ENCODE measurements around the gene MAPK8IP3. TPM values are rescaled to one million over a fixed set of nuclear protein-coding genes. Genes with fewer than 3 reads are reported as not detected.
A peak's percentile ranks its signal among the peaks of the same experiment; 100 is the strongest.
"Not testable (repeated sequence)": the region's sequence is repeated elsewhere in the genome, so short reads cannot be mapped to it uniquely, and the experiment has no call there.

The MAPK8IP3 gene
- total RNA-seq, 2 experiments from 2014 or later: 93.4 to 96.8 TPM

DNA sequence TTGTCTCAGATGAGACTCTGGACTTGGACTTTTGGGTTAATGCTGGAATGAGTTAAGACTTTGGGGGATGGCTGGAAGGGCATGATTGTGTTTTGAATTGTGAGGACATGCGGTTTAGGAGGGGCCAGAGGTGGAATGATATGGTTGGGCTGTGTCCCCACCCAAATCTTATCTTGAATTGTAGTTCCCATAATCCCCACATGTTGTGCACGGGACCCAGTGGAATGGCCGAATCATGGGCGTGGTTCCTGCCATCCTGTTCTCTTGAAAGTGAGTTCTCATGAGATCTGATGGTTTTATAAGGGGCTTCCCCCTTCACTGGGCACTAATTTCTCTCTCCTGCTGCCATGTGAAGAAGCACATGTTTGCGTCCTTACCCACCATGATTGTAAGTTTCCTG lies 93.3 kb downstream of the MAPK8IP3 start:
- DNase-seq; CTCF ChIA-PET; POLR2A ChIA-PET; H3K4me1 Mint-ChIP-seq; H3K27ac Mint-ChIP-seq; H3K36me3 Mint-ChIP-seq (ENCODE audit: low read depth); H3K4me3 Mint-ChIP-seq; H3K27me3 Mint-ChIP-seq: not testable (repeated sequence)
- peaks cover 17% of the 10 kb centered on the region for H3K9me3 Mint-ChIP-seq

DNA sequence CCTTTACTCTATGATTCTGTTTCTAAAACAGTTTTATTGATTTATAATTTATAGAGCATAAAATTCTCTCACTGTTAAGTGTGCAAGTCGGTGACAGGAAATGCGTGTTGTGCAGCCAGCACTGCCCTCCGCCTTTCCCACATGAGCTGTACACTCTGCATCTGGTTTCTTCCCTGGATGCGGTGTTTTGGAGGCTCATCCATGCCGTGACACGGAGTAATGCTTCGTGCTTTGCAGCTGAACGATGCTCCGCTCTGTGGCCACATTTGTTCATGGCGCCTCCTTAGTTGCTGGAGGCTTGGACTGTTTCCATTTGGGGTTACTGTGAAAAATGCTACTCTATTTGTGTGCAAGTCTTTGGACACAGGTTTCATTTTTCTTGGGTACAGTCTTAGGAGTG lies 94.7 kb downstream of the MAPK8IP3 start:
- POLR2A ChIA-PET: no interaction called here

DNA sequence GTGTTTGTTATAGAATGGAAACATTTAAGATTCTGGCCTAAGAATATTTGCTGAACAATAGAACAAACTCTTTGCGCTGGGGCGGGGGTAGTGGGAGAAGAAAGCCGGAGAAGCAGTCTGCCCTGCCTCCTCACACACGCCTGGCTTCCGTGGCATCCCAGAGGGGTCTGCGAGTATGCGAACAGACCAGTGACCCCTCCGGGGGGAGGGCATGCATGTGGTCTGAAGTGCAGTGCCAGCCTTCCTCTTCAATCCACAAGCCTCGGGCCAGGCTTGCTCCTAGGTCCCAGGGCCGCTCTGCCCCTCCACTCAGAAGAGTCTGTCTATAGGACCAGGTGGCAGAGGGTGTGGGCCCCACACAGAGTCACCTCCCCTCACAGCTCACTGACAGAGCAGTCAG lies 101.6 kb downstream of the MAPK8IP3 start:
- Mint-ChIP-seq H3K27ac (no peak overlapping the region), H3K27me3 (no peaks in the 10 kb centered on the region), H3K4me1 (no peaks in the 10 kb centered on the region), H3K9me3 (no peaks in the 10 kb centered on the region), H3K4me3 (no peak overlapping the region), H3K36me3 (ENCODE audit: low read depth) (peaks cover 8% of the 10 kb centered on the region)
- DNase-seq: no peak
- POLR2A ChIA-PET: no interaction called here
- CTCF ChIA-PET: no interaction called here

More for the DNA sequence above, 94.7 kb downstream of the MAPK8IP3 start:
- Mint-ChIP-seq H3K36me3 (ENCODE audit: low read depth) (peaks cover 6% of the 10 kb centered on the region), H3K9me3 (peaks cover 17% of the 10 kb centered on the region), H3K4me1 (no peaks in the 10 kb centered on the region), H3K27ac (no peak overlapping the region), H3K4me3 (no peak overlapping the region), H3K27me3 (no peaks in the 10 kb centered on the region)
- no peak for DNase-seq
- CTCF ChIA-PET: no interaction called here

DNA sequence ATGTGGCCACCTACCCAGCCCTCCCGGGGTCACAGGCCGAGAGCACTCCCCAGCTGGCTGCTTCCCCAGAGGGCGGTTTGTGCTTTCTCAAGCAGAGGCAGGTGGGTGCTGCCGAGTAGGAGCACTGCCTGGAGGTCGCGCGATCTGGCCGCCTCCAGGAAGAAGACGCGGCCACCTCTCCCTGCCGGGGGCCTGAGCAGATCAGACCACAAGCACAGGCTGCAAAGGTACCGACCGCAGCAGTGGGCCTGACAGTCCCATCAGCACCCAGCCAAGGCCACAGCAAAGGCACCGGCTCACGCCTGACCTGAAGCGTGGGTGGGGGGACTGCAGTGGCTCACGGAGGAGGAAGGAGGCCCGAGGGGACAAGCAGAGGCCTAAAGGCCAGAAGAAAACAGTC lies 102.7 kb downstream of the MAPK8IP3 start:
- no peaks in the 10 kb centered on the region for H3K27me3 Mint-ChIP-seq
- ChIA-PET POLR2A (no interaction called here), CTCF (no interaction called here)
- no peak overlapping the region for H3K27ac Mint-ChIP-seq
- H3K36me3 Mint-ChIP-seq (ENCODE audit: low read depth): peaks cover 15% of the 10 kb centered on the region
- H3K9me3 Mint-ChIP-seq: no peaks in the 10 kb centered on the region
- peaks cover 2% of the 10 kb centered on the region for H3K4me1 Mint-ChIP-seq
- DNase-seq: no peak
- H3K4me3 Mint-ChIP-seq: no peak overlapping the region

DNA sequence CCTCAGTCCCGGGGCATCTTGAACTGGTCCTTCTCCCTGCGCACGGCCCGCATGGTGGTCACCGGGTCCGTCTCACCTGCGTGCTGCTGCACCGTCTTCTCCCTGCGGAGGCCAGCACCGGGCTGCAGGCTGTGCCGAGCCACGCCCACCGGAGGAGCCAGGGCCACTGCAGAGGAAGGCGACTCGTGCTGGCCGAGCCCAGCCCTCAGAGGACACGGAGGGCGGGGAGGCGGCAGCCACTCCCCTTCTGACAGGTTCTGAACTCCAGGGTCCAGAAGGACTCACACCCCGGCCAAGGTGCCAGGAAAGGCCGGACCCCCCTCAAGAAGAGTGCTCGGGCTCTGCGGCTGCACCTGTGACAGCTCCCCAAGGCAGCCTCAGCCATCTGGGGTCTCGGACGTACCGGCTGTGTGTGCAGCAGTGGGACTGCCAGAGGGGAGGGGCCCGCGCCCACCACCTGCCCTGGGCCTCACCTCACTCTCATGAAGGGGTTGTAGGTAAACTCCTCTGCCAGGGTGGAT lies 103.3 kb downstream of the MAPK8IP3 start:
- no peaks in the 10 kb centered on the region for H3K9me3 Mint-ChIP-seq
- peaks cover 2% of the 10 kb centered on the region for H3K4me1 Mint-ChIP-seq
- peaks cover 17% of the 10 kb centered on the region for H3K36me3 Mint-ChIP-seq (ENCODE audit: low read depth)
- no peaks in the 10 kb centered on the region for H3K27me3 Mint-ChIP-seq
- no peak overlapping the region for H3K4me3 Mint-ChIP-seq
- no peak overlapping the region for H3K27ac Mint-ChIP-seq
- DNase-seq: no peak
- CTCF ChIA-PET: no interaction called here
- POLR2A ChIA-PET: interaction anchor here (0.8 kb wide), 1 partner anchor 27 kb away, joined by 3 read pairs; the partner anchor contains the start of genes NUBP2 and SPSB3

DNA sequence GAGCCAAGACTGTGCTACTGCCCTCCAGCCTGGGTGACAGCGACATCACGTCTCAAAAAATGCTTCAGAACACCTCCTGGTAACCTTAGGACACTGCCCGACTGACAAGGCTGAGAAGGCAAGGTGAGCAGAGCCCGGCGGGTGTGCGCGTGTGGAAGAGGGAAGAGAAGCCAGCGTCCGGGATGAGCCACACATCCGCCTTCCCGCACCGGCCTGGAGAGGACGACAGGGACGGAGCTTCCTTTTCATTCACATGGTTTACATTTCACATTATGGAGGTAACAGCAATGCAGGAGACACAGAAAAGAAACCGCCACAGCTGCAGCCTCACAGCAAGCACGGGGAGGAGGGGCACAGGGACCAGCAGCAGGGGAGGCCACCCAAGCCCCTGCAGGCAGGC lies 104.1 kb downstream of the MAPK8IP3 start:
- CTCF ChIA-PET: no interaction called here
- Mint-ChIP-seq H3K9me3 (no peaks in the 10 kb centered on the region), H3K4me1 (peaks cover 2% of the 10 kb centered on the region), H3K27me3 (no peaks in the 10 kb centered on the region), H3K27ac (no peak overlapping the region), H3K4me3 (no peak overlapping the region), H3K36me3 (ENCODE audit: low read depth) (peaks cover 20% of the 10 kb centered on the region)
- DNase-seq: no peak
- POLR2A ChIA-PET: no interaction called here

DNA sequence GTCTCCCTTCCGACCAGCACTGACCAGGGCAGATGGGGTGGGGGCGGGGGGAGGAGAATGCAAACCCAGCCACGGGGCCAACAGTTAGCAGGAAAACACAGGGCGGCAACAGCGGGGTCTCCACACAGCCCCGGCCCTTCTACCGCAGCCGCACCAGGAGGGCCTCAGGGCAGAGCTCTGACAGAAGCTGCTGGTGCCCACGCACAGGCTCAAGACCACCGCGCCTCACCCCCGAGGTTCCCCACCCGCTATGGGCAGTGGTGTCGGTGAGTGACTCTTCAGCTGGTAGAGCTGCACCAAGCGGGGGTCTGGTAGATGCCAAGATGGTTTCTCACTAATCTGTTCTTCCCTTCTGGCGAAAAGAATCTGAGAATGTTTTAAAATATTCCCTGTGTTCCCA lies 104.5 kb downstream of the MAPK8IP3 start:
- Mint-ChIP-seq H3K9me3 (no peaks in the 10 kb centered on the region), H3K4me3 (no peak overlapping the region), H3K4me1 (peaks cover 2% of the 10 kb centered on the region), H3K27me3 (no peaks in the 10 kb centered on the region), H3K27ac (no peak overlapping the region), H3K36me3 (ENCODE audit: low read depth) (peaks cover 25% of the 10 kb centered on the region)
- ChIA-PET CTCF (no interaction called here), POLR2A (no interaction called here)
- no peak for DNase-seq

DNA sequence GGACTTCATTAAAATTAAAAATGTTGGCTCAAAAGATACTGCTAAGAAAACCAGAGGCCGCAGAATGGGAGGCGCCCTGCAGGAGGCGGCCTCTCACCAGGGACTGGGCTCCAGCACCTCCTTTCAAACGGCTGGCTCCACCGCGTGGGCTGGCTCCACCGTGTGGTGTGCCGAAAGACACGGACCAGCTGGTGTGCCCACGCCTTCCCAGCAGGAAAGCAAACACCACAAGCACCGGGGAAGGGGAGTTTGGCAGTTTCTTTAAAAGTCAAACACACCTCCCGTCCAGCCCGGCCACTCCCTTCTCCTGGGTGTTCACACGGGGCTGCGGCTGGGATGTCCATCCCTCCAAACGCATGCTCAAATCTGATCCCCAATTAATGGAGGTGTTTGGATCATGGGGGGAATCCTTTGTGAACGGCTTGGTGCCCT lies 106.8 kb downstream of the MAPK8IP3 start:
- POLR2A ChIA-PET: no interaction called here
- H3K36me3 Mint-ChIP-seq (ENCODE audit: low read depth): peaks cover 22% of the 10 kb centered on the region
- peaks cover 2% of the 10 kb centered on the region for H3K4me1 Mint-ChIP-seq
- no peaks in the 10 kb centered on the region for H3K27me3 Mint-ChIP-seq
- DNase-seq: peak; percentile 55
- H3K4me3 Mint-ChIP-seq: no peak overlapping the region
- H3K27ac Mint-ChIP-seq: no peak overlapping the region
- CTCF ChIA-PET: interaction anchor here (1.4 kb wide), 1 partner anchor 14 kb away, joined by 3 read pairs; the partner anchor contains the start of gene FAHD1
- H3K9me3 Mint-ChIP-seq: no peaks in the 10 kb centered on the region

DNA sequence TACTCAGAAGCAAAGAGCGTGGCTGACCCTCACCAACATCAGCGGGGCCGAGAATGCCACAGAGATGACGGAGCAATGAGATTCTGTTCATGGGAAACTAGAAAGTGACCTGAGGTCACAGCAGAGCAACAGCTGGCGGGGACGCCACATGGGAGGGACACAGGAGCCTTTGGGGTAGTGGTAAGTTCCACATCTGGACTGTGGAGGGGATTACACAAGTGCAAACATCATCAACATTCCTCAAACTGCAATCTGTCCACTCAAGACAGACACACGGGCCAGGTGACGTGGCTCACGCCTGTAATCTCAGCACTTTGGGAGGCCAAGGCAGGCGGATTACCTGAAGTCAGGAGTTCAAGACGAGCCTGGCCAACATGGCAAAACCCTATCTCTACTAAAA lies 109.5 kb downstream of the MAPK8IP3 start:
- H3K4me3 Mint-ChIP-seq: no peak overlapping the region
- POLR2A ChIA-PET: no interaction called here
- H3K27ac Mint-ChIP-seq: no peak overlapping the region
- peaks cover 21% of the 10 kb centered on the region for H3K36me3 Mint-ChIP-seq (ENCODE audit: low read depth)
- no peak for DNase-seq
- peaks cover 2% of the 10 kb centered on the region for H3K4me1 Mint-ChIP-seq
- no peaks in the 10 kb centered on the region for H3K27me3 Mint-ChIP-seq
- no peaks in the 10 kb centered on the region for H3K9me3 Mint-ChIP-seq
- CTCF ChIA-PET: interaction anchor here (0.6 kb wide), 1 partner anchor 47 kb away, joined by 3 read pairs; no protein-coding TSS in a partner anchor

DNA sequence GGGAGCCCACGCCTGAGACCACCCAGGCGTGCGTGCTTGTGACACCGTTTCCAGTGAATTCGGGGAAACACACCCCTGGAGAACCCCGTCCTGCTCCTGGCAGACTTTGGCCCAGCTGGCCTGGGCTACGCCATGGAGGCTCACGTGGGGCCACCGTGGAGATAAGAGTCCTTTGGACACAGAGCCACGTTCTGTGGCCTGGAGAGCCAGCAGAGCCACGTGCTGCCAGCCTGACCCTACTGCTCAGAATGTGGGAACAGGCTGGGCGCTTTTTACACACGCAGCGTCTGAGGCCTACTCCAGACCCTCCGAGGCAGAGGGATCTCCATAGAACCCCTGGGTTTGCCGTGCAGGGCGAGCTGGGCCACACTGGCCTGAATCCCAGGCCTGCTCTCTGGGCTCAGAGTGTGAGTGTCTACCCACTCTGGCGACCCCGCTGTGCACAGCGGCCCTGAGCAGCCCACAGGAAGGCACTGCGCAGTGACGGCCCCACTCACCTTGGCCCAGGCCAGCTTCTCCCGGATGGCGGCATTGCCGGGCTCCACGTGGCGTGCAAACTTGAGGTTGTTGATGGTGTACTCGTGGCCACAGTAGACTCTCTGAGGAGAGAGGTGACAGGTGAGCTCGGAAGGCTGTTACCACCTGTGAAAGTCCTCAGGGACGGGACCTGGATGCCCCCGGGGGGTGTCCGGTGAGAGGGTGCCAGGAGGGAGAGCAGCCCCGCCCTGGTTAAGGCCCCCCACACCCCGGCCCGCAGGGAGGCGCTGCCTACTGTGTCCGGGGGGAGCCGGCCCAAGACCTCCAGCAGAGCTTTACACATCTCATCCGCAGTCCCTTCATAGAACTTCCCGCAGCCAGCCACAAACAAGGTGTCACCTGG lies 110.6 kb downstream of the MAPK8IP3 start:
- no peak for DNase-seq
- H3K9me3 Mint-ChIP-seq: no peaks in the 10 kb centered on the region
- ChIA-PET CTCF (no interaction called here), POLR2A (no interaction called here)
- no peaks in the 10 kb centered on the region for H3K27me3 Mint-ChIP-seq
- H3K4me3 Mint-ChIP-seq: no peak overlapping the region
- H3K36me3 Mint-ChIP-seq (ENCODE audit: low read depth): peaks cover 21% of the 10 kb centered on the region
- no peak overlapping the region for H3K27ac Mint-ChIP-seq
- H3K4me1 Mint-ChIP-seq: peaks cover 2% of the 10 kb centered on the region

DNA sequence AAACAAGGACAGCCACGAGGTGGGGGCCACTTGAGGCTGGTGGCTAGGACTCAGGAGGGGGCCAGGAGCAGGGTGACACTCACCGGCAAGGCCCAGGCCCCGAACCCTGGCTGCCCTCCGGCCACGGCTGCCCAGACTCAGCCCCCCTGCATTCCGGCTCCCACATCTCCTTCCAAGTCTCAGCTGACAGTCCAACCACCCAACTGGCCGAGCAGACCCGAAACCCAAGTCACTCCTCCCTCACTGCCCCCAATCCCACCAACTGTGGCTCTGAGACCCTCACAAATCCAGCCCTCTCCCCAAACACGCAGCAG lies 111.2 kb downstream of the MAPK8IP3 start:
- peaks cover 2% of the 10 kb centered on the region for H3K4me1 Mint-ChIP-seq
- no peak overlapping the region for H3K27ac Mint-ChIP-seq
- H3K36me3 Mint-ChIP-seq (ENCODE audit: low read depth): peaks cover 21% of the 10 kb centered on the region
- no peak for DNase-seq
- POLR2A ChIA-PET: no interaction called here
- no peaks in the 10 kb centered on the region for H3K9me3 Mint-ChIP-seq
- no peak overlapping the region for H3K4me3 Mint-ChIP-seq
- H3K27me3 Mint-ChIP-seq: no peaks in the 10 kb centered on the region
- CTCF ChIA-PET: no interaction called here

DNA sequence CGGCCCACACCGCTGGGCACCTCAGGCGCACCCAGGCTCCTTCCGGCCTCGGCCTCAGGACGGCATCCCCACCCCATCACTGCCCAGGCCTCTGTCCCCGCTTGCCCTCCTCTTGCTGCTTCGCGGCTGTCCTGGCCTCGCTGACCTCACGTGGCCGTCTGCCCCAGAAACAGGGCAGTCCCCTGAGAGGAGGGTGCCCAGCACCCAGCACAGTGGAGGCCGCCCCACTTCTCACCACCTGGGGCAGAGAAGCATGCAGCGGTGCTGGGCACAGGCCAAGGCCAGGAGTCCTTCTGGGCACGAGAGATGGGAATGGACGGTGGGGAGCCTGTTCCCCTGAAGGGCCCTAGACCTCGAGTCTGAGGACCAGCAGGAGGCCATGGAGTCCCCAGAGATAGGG lies 111.7 kb downstream of the MAPK8IP3 start:
- ChIA-PET POLR2A (no interaction called here), CTCF (no interaction called here)
- no peak overlapping the region for H3K4me3 Mint-ChIP-seq
- peaks cover 21% of the 10 kb centered on the region for H3K36me3 Mint-ChIP-seq (ENCODE audit: low read depth)
- peaks cover 2% of the 10 kb centered on the region for H3K4me1 Mint-ChIP-seq
- no peaks in the 10 kb centered on the region for H3K9me3 Mint-ChIP-seq
- H3K27ac Mint-ChIP-seq: no peak overlapping the region
- no peaks in the 10 kb centered on the region for H3K27me3 Mint-ChIP-seq
- DNase-seq: no peak

DNA sequence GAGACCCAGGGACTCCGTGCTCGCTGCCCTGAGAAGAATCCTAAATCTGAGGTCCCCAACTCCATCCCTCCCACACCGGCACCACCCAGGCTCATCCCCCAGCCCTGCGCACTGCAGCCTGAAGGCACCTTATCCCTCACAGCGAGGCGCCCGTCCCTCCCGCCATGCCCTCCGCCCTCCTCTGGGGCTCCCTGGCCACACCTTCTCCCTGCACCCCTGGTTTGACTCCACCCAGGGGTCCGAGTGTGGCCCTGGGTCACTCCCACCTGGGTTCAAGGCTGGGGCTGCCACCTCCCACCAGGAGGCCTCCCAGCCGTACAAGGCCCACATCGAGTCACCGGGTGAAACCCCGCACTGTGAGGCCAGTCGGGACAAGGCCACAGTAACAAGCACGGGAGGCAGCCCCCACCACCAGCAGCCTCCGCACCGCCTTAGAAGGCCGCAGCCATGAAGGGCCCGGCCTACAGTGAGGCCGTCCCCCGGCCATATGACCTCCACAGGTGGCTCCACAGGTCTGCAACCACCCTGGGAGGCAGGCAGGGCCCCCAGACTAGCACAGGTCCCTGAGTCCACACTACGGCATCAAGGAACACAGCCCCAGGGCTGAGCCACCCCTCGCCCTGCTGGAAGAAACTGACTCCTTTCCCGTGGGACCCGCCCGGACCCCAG lies 112.3 kb downstream of the MAPK8IP3 start:
- Mint-ChIP-seq H3K27ac (no peak overlapping the region), H3K4me3 (no peak overlapping the region), H3K36me3 (ENCODE audit: low read depth) (peaks cover 18% of the 10 kb centered on the region), H3K9me3 (no peaks in the 10 kb centered on the region), H3K4me1 (no peaks in the 10 kb centered on the region), H3K27me3 (no peaks in the 10 kb centered on the region)
- DNase-seq: no peak
- ChIA-PET POLR2A (no interaction called here), CTCF (no interaction called here)

All from activated CD4-positive, alpha-beta memory T cell treated with anti-CD3 and anti-CD28 coated beads, Interleukin-2, amount 10 ng/mL, durations not matched to agents 7 days and 5 days (primary cell).